Measurements from ENCODE around the gene SYNE2.

DNA sequence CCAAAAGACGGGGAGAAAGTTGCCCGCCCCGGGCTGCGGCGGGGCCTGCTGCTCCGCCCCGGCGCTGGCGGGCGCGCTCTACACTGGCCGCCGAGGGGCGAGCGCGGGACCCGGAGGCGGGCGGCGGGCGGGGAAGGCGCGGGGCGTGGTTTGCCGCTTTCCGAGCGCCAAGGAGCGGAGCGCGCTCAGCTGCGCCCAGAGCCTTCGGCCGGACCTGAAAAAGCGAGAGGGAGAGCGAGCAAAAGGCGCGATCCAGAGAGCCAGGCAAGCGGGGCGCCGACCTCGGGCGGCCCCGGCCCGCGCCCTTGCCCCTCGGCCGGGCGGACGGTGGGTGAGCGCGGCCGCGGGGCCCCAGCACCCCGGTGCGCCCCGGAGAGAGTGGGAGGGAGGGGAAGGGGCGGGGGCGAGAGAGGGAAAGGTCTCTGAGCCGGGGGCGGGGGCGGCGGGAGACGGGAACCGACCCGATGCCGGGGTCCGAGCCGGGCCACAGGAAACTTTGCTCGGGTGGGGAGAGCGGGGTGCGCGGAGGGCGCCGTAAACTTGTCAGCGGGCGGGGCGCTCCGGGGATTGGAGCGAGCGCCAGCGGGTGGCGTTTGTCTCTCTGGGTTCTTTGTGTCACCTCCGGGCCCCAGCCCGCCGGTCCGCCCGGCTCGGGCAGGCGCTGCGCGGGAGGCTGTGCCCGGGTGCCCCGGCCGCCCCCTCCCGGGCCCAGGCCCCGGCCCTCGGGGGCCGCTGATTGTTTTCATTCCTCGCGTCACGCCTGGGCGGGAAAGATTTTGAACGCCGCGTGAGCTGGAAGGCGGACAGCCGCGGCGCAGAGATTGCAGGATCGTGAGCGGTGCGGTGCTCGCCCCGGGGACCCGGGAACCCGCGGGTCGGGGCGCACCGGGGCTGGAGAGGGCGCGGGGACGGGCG lies at the start of gene SYNE2:
- TF ChIP-seq, protein P1, sequence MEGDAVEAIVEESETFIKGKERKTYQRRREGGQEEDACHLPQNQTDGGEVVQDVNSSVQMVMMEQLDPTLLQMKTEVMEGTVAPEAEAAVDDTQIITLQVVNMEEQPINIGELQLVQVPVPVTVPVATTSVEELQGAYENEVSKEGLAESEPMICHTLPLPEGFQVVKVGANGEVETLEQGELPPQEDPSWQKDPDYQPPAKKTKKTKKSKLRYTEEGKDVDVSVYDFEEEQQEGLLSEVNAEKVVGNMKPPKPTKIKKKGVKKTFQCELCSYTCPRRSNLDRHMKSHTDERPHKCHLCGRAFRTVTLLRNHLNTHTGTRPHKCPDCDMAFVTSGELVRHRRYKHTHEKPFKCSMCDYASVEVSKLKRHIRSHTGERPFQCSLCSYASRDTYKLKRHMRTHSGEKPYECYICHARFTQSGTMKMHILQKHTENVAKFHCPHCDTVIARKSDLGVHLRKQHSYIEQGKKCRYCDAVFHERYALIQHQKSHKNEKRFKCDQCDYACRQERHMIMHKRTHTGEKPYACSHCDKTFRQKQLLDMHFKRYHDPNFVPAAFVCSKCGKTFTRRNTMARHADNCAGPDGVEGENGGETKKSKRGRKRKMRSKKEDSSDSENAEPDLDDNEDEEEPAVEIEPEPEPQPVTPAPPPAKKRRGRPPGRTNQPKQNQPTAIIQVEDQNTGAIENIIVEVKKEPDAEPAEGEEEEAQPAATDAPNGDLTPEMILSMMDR (IDR thresholded peaks at IDR 0.05; ENCODE audit: poor library complexity, severe bottlenecking): peak; percentile 63
- TF ChIP-seq POLR2AphosphoS5 (IDR thresholded peaks at IDR 0.05): peak; percentile 23
- TF ChIP-seq TAF1 (IDR thresholded peaks at IDR 0.05; ENCODE audit: low read depth): no peak
- TF ChIP-seq SMC3 (conservative IDR thresholded peaks at IDR 0.05; ENCODE audit: poor library complexity): peak; percentile 25
- peak; percentile 32 for TF ChIP-seq RAD21 (conservative IDR thresholded peaks at IDR 0.05)
- no peak for TF ChIP-seq EZH2 (IDR thresholded peaks at IDR 0.05; ENCODE audit: borderline replicate concordance, insufficient read depth, low read length, poor library complexity, severe bottlenecking)
- TF ChIP-seq EP300 (conservative IDR thresholded peaks at IDR 0.05; ENCODE audit: poor library complexity, severe bottlenecking): no peak
- TF ChIP-seq, protein P2, sequence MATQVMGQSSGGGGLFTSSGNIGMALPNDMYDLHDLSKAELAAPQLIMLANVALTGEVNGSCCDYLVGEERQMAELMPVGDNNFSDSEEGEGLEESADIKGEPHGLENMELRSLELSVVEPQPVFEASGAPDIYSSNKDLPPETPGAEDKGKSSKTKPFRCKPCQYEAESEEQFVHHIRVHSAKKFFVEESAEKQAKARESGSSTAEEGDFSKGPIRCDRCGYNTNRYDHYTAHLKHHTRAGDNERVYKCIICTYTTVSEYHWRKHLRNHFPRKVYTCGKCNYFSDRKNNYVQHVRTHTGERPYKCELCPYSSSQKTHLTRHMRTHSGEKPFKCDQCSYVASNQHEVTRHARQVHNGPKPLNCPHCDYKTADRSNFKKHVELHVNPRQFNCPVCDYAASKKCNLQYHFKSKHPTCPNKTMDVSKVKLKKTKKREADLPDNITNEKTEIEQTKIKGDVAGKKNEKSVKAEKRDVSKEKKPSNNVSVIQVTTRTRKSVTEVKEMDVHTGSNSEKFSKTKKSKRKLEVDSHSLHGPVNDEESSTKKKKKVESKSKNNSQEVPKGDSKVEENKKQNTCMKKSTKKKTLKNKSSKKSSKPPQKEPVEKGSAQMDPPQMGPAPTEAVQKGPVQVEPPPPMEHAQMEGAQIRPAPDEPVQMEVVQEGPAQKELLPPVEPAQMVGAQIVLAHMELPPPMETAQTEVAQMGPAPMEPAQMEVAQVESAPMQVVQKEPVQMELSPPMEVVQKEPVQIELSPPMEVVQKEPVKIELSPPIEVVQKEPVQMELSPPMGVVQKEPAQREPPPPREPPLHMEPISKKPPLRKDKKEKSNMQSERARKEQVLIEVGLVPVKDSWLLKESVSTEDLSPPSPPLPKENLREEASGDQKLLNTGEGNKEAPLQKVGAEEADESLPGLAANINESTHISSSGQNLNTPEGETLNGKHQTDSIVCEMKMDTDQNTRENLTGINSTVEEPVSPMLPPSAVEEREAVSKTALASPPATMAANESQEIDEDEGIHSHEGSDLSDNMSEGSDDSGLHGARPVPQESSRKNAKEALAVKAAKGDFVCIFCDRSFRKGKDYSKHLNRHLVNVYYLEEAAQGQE (IDR thresholded peaks at IDR 0.05; ENCODE audit: borderline replicate concordance): peak; percentile 11
- peak; percentile 77 for TF ChIP-seq MXI1 (conservative IDR thresholded peaks at IDR 0.05; ENCODE audit: poor library complexity, severe bottlenecking)

Measured in neural cell (in vitro differentiated cells).